Keratinocyte (primary cell): ENCODE data around the gene RNF207. TPM values are rescaled to one million over a fixed set of nuclear protein-coding genes. Genes with fewer than 3 reads are reported as not detected.

Experiments used
- DNase-seq: peaks from one replicate; pipeline ENCODE4 v3.0.0-alpha.2; 2011; ENCODE audit warnings: low read depth, missing footprints, low spot score
- FAIRE-seq: peaks from 2 replicates; lab custom pipeline; 2011; peaks lifted over from hg19 to GRCh38; lab: Jason Lieb, UNC
- H2AFZ ChIP-seq: 2 replicates; pipeline ENCODE4 v1.6.0; 2012; ENCODE audit warnings: low read length, control low read depth, inconsistent platforms; ENCODE audit not compliant: control insufficient read depth
- H3K27ac ChIP-seq: 2 replicates; pipeline ENCODE4 v1.5.1; 2011; ENCODE audit warnings: low read length; ENCODE audit not compliant: control insufficient read depth, insufficient read depth
- H3K27me3 ChIP-seq: 3 replicates; pipeline ENCODE4 v1.6.0; 2011; ENCODE audit warnings: low read length; ENCODE audit not compliant: control insufficient read depth, insufficient read depth; ENCODE audit errors: extremely low read depth
- H3K36me3 ChIP-seq, 2 experiments: 2 replicates in 1 of 2; 3 replicates in 1 of 2; pipeline ENCODE4 v1.5.1; 2011; ENCODE audit warnings: low read length in 2 of 2, mild to moderate bottlenecking in 1 of 2; ENCODE audit not compliant: control insufficient read depth in 2 of 2, insufficient read depth in 2 of 2; ENCODE audit errors: extremely low read depth in 1 of 2
- H3K4me1 ChIP-seq: 3 replicates; pipeline ENCODE4 v1.5.1; 2011; ENCODE audit warnings: low read length; ENCODE audit not compliant: control insufficient read depth, insufficient read depth; ENCODE audit errors: extremely low read depth
- H3K4me2 ChIP-seq: 3 replicates; pipeline ENCODE4 v1.6.0; 2011; ENCODE audit warnings: low read depth, low read length; ENCODE audit not compliant: control insufficient read depth, insufficient read depth; ENCODE audit errors: extremely low read depth
- H3K4me3 ChIP-seq, 3 experiments: fragments of 200-600 bp in 1 of 3; sonication (generic) in 1 of 3; 2 replicates in 2 of 3; 3 replicates in 1 of 3; pipeline ENCODE4 v1.5.1; 2011 to 2016; ENCODE audit warnings: low read length in 3 of 3, mild to moderate bottlenecking in 3 of 3, control low read depth in 2 of 3, inconsistent platforms in 1 of 3, low read depth in 1 of 3, mixed read lengths in 1 of 3, mixed run types in 1 of 3, moderate library complexity in 1 of 3; ENCODE audit not compliant: control insufficient read depth in 2 of 3, insufficient read depth in 2 of 3; ENCODE audit errors: extremely low read depth in 1 of 3
- H3K79me2 ChIP-seq: 2 replicates; pipeline ENCODE4 v1.6.0; 2012; ENCODE audit warnings: low read length; ENCODE audit not compliant: control insufficient read depth, insufficient read depth
- H3K9ac ChIP-seq: 3 replicates; pipeline ENCODE4 v1.6.0; 2011; ENCODE audit warnings: low read length; ENCODE audit not compliant: control insufficient read depth, insufficient read depth; ENCODE audit errors: extremely low read depth
- H3K9me1 ChIP-seq: 3 replicates; pipeline ENCODE4 v1.6.0; 2011; ENCODE audit warnings: low read length; ENCODE audit not compliant: control insufficient read depth, insufficient read depth; ENCODE audit errors: extremely low read depth
- H3K9me3 ChIP-seq: 2 replicates; pipeline ENCODE4 v1.5.1; 2012; ENCODE audit warnings: low read depth, low read length; ENCODE audit not compliant: control insufficient read depth
- H4K20me1 ChIP-seq: 3 replicates; pipeline ENCODE4 v1.6.0; 2011; ENCODE audit warnings: low read length; ENCODE audit not compliant: control insufficient read depth, insufficient read depth; ENCODE audit errors: extremely low read depth
- CTCF ChIP-seq, 3 experiments: IDR thresholded peaks in 1 of 3; conservative IDR thresholded peaks in 1 of 3; optimal IDR thresholded peaks in 1 of 3; 2 replicates in 2 of 3; 3 replicates in 1 of 3; pipeline versions ENCODE3 to v1.5.1; 2011; ENCODE audit warnings: low read length in 3 of 3, mild to moderate bottlenecking in 3 of 3, moderate library complexity in 2 of 3, control low read depth in 1 of 3, inconsistent platforms in 1 of 3; ENCODE audit not compliant: insufficient read depth in 2 of 3; ENCODE audit errors: extremely low read depth in 1 of 3
- EZH2 ChIP-seq: IDR thresholded peaks from one replicate; pipeline ENCODE4 v1.6.1; 2012; ENCODE audit warnings: inconsistent platforms, mild to moderate bottlenecking, low read length, moderate library complexity
- dilution Hi-C: fragments of 300-500 bp; cut with MboI; formaldehyde crosslinking; loops from one replicate; pipeline ENCODE4 v1.7.0; 2020; ENCODE audit warnings: low sequenced_read_pairs; ENCODE audit not compliant: extremely low pct_ligation_motif_present
- polyA plus RNA-seq, 5 experiments: library from polyadenylated mRNA; depleted of rRNA in 3 of 5; stranded (reverse) in 3 of 5; stranded (forward) in 1 of 5; unstranded in 1 of 5; fragments of >200 nt; gene quantifications; 1 replicate in 1 of 5; 2 replicates in 3 of 5; 3 replicates in 1 of 5; pipeline versions ENCODE4 v1.2.1 to v1.2.3, GENCODE V29; 2011 to 2012; ENCODE audit warnings: missing spikeins in 2 of 5, low read depth in 1 of 5, low replicate concordance in 1 of 5

RNF207 gene
- polyA plus RNA-seq, 1 donor (not counting 4 experiments of a cell fraction or from before 2014, with no cell fraction given), result 6.1 TPM

GRCh38 chr1:6244401-6245049, 38.6 kb downstream of the RNF207 start:
- DNase-seq (no peak), FAIRE-seq (no peak)
- H3K79me2 ChIP-seq, result no peaks in the 10 kb centered on the region
- TF ChIP-seq EZH2 (peak; percentile 81), CTCF (optimal IDR thresholded peaks at IDR 0.05 in 1 of 3, IDR thresholded peaks at IDR 0.05 in 1 of 3, conservative IDR thresholded peaks at IDR 0.05 in 1 of 3; ENCODE audit: extremely low read depth in 1 of 3, insufficient read depth in 2 of 3, low read length in 3 of 3) (no peak)
- no peaks in the 10 kb centered on the region for H3K36me3 ChIP-seq
- no peak overlapping the region for H3K27ac ChIP-seq
- no peak overlapping the region for H2AFZ ChIP-seq
- peaks cover 9% of the 10 kb centered on the region for H3K4me1 ChIP-seq
- no peak overlapping the region for H3K4me3 ChIP-seq
- H3K9ac ChIP-seq, result no peak overlapping the region
- no peaks in the 10 kb centered on the region for H3K9me1 ChIP-seq
- dilution Hi-C loops, result no loop called here
- H3K9me3 ChIP-seq, result no peaks in the 10 kb centered on the region
- peaks cover 9% of the 10 kb centered on the region for H4K20me1 ChIP-seq
- no peak overlapping the region for H3K4me2 ChIP-seq
- H3K27me3 ChIP-seq, result peaks cover 59% of the 10 kb centered on the region

GRCh38 chr1:6245086-6245868, 39.4 kb downstream of the RNF207 start:
- H3K4me3 ChIP-seq, result peak overlapping the region; percentile 13 to 49 (median 14)
- dilution Hi-C loops, result no loop called here
- no peaks in the 10 kb centered on the region for H3K9me1 ChIP-seq
- DNase-seq (peak; percentile 41), FAIRE-seq (no peak)
- H3K9me3 ChIP-seq, result no peaks in the 10 kb centered on the region
- peaks cover 9% of the 10 kb centered on the region for H3K4me1 ChIP-seq
- H4K20me1 ChIP-seq, result peaks cover 9% of the 10 kb centered on the region
- TF ChIP-seq CTCF (optimal IDR thresholded peaks at IDR 0.05 in 1 of 3, IDR thresholded peaks at IDR 0.05 in 1 of 3, conservative IDR thresholded peaks at IDR 0.05 in 1 of 3; ENCODE audit: extremely low read depth in 1 of 3, insufficient read depth in 2 of 3, low read length in 3 of 3) (peak; percentile 62 to 98 (median 95)), EZH2 (no peak)
- H3K27ac ChIP-seq, result no peak overlapping the region
- peak overlapping the region; percentile 51 for H3K4me2 ChIP-seq
- no peak overlapping the region for H2AFZ ChIP-seq
- H3K9ac ChIP-seq, result no peak overlapping the region
- no peaks in the 10 kb centered on the region for H3K36me3 ChIP-seq
- H3K79me2 ChIP-seq, result no peaks in the 10 kb centered on the region
- peaks cover 59% of the 10 kb centered on the region for H3K27me3 ChIP-seq
